ENCODE measurements around the gene COG5.

- TF ChIP-seq CTCF (IDR thresholded peaks at IDR 0.05 in 8 of 11, conservative IDR thresholded peaks at IDR 0.05 in 3 of 11) (no peak), POLR2A (IDR thresholded peaks at IDR 0.05) (no peak), POLR2AphosphoS5 (IDR thresholded peaks at IDR 0.05) (no peak)
Measured at GRCh38 chr7:107224374-107225223, 339.1 kb downstream of the COG5 start.
